GM12878 (cell line): ENCODE results near the gene ITGA2.

Experiments used
- CBX3 ChIP-seq: fragments of 200-600 bp; sonication (generic); IDR thresholded peaks from 2 replicates; pipeline ENCODE4 v1.6.1; 2016; ENCODE audit warnings: low read depth, borderline replicate concordance
- CBX5 ChIP-seq: sonication (generic); IDR thresholded peaks from 2 replicates; pipeline ENCODE4 v1.6.1; 2016; ENCODE audit warnings: low read depth, moderate library complexity, mild to moderate bottlenecking, inconsistent platforms
- EGR1 ChIP-seq, 2 experiments: IDR thresholded peaks; 1 replicate in 1 of 2; 2 replicates in 1 of 2; pipeline ENCODE4 v1.6.1; 2011 to 2012; ENCODE audit warnings: low read depth in 2 of 2, low read length in 2 of 2, borderline replicate concordance in 1 of 2, mild to moderate bottlenecking in 1 of 2, moderate library complexity in 1 of 2
- EZH2 ChIP-seq: IDR thresholded peaks from 2 replicates; pipeline ENCODE4 v1.6.1; 2012; ENCODE audit warnings: low read depth, mild to moderate bottlenecking, control low read depth, inconsistent platforms, low read length, borderline replicate concordance; ENCODE audit not compliant: control insufficient read depth
- HDAC6 ChIP-seq: fragments of 200-600 bp; sonication (generic); IDR thresholded peaks from one replicate; pipeline ENCODE4 v1.8.0; 2017; ENCODE audit warnings: antibody characterized with exemption; ENCODE audit not compliant: unreplicated experiment
- JUND ChIP-seq: IDR thresholded peaks from 2 replicates; pipeline ENCODE4 v1.6.1; 2012; ENCODE audit warnings: low read depth, mild to moderate bottlenecking, low read length, improper control_type of control experiment, moderate library complexity
- MXI1 ChIP-seq: fragments of 150-350 bp; IDR thresholded peaks from 2 replicates; pipeline ENCODE4 v1.6.1; 2011; ENCODE audit warnings: low read depth, mild to moderate bottlenecking, inconsistent platforms, low read length, improper control_type of control experiment
- SMAD5 ChIP-seq: IDR thresholded peaks from 2 replicates; pipeline ENCODE4 v1.6.1; 2016; ENCODE audit warnings: antibody characterized with exemption, low read depth
- SMC3 ChIP-seq: IDR thresholded peaks from 2 replicates; pipeline ENCODE4 v1.6.1; 2011; ENCODE audit warnings: low read length, improper control_type of control experiment, borderline replicate concordance
- TAF1 ChIP-seq: IDR thresholded peaks from 2 replicates; pipeline ENCODE4 v1.6.1; 2011; ENCODE audit warnings: mild to moderate bottlenecking, low read depth, low read length, borderline replicate concordance
- ZNF384 ChIP-seq: IDR thresholded peaks from 2 replicates; pipeline ENCODE4 v1.6.1; 2012; ENCODE audit warnings: low read depth, mild to moderate bottlenecking, low read length, improper control_type of control experiment, borderline replicate concordance
- TF ChIP-seq, protein P1 (sequence below), 3 experiments: IDR thresholded peaks in 2 of 3; conservative IDR thresholded peaks in 1 of 3; 2 replicates each; pipeline ENCODE4 v1.5.1; 2011; ENCODE audit warnings: low read depth in 3 of 3, low read length in 3 of 3, mild to moderate bottlenecking in 3 of 3, control low read depth in 2 of 3, moderate library complexity in 2 of 3, inconsistent platforms in 1 of 3, mixed read lengths in 1 of 3; ENCODE audit not compliant: control insufficient read depth in 2 of 3, insufficient read depth in 1 of 3; ENCODE audit errors: extremely low read depth in 1 of 3

DNA sequence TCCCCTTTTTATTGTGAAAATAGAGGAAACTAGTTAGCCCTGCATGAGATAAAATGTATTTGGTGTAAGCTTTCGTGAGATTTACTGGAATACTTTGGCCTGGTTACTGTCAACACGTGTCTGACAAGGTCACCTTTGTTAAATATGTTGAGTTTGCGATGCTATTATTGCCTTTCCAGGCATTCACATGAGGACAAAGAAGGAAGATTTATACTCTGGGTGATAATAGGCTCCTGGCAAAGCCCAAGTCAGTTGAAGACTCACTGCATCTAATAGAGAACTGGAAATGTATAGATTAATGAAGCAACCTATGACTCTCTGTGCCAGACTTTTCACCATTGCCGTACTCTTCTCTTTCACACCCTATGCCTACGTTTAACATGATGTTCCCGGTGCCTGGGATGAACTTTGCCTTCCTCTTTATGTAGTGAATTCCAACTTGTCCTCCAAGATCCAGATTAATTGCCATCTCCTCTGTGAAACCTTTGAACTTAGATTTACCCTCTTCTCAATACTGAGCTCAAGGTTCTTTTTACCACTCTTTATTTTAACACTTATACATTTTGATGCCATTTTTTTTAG, 33.9 kb downstream of the ITGA2 start:
- TF ChIP-seq MXI1 (no peak), SMC3 (no peak), ZNF384 (no peak), CBX3 (no peak), HDAC6 (no peak), EZH2 (no peak), CBX5 (no peak), JUND (no peak), EGR1 (IDR thresholded peaks at IDR 0.05; ENCODE audit: borderline replicate concordance in 1 of 2, low read depth in 2 of 2, low read length in 2 of 2) (no peak), SMAD5 (no peak), TAF1 (no peak)
- TF ChIP-seq, protein P1, sequence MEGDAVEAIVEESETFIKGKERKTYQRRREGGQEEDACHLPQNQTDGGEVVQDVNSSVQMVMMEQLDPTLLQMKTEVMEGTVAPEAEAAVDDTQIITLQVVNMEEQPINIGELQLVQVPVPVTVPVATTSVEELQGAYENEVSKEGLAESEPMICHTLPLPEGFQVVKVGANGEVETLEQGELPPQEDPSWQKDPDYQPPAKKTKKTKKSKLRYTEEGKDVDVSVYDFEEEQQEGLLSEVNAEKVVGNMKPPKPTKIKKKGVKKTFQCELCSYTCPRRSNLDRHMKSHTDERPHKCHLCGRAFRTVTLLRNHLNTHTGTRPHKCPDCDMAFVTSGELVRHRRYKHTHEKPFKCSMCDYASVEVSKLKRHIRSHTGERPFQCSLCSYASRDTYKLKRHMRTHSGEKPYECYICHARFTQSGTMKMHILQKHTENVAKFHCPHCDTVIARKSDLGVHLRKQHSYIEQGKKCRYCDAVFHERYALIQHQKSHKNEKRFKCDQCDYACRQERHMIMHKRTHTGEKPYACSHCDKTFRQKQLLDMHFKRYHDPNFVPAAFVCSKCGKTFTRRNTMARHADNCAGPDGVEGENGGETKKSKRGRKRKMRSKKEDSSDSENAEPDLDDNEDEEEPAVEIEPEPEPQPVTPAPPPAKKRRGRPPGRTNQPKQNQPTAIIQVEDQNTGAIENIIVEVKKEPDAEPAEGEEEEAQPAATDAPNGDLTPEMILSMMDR (IDR thresholded peaks at IDR 0.05 in 2 of 3, conservative IDR thresholded peaks at IDR 0.05 in 1 of 3; ENCODE audit: control insufficient read depth in 2 of 3, extremely low read depth in 1 of 3, insufficient read depth in 1 of 3, low read depth in 3 of 3, low read length in 3 of 3): no peak
